Astrocyte (in vitro differentiated cells and primary cell): Measurements from ENCODE around the gene TM9SF3.

ENCODE experiments used
- CTCF ChIP-seq: IDR thresholded peaks from 2 replicates; pipeline ENCODE4 v1.5.1; 2011; ENCODE audit warnings: low read depth, mild to moderate bottlenecking, inconsistent platforms, low read length, moderate library complexity; ENCODE audit not compliant: insufficient read depth
- EZH2 ChIP-seq: IDR thresholded peaks from 2 replicates; pipeline ENCODE4 v1.6.1; 2012; ENCODE audit warnings: mild to moderate bottlenecking, low read length, inconsistent platforms; ENCODE audit not compliant: insufficient read depth

- TF ChIP-seq CTCF (no peak), EZH2 (no peak)
Observed at GRCh38 chr10:96578022-96578421, 8.8 kb downstream of the TM9SF3 start.
